OCI-LY3 (cell line): ENCODE results near the gene CAMTA1.

ENCODE experiments used
- CTCF ChIP-seq: fragments of 200-600, 300-600 bp; sonication (generic); IDR thresholded peaks from 2 replicates; pipeline ENCODE4 v1.5.1; 2014; ENCODE audit warnings: antibody characterized with exemption, low read length, low read depth
- EZH2phosphoT487 ChIP-seq: fragments of 200-600 bp; shearing (Covaris generic); IDR thresholded peaks from 2 replicates; pipeline ENCODE4 v1.6.1; 2018; ENCODE audit warnings: antibody characterized with exemption, mixed run types, low read depth

GRCh38 chr1:7694600-7695496 lies 909.6 kb downstream of the CAMTA1 start:
- TF ChIP-seq CTCF (no peak), EZH2phosphoT487 (no peak)
